Activated T-helper 17 cell treated with anti-CD3 and anti-CD28 coated beads, Interleukin-2, amount 50 U/mL, for 72 hours (primary cell): ENCODE measurements around the gene MX2. TPM values are rescaled to one million over a fixed set of nuclear protein-coding genes. Genes with fewer than 3 reads are reported as not detected.
"Not testable (repeated sequence)": the region's sequence is repeated elsewhere in the genome, so short reads cannot be mapped to it uniquely, and the experiment has no call there.

Source experiments
- ATAC-seq: fragments of 150-1000 bp; cut with Tn5 transposase; replicated peaks from 2 replicates; pipeline ENCODE4 v1.10.0; 2021; ENCODE audit warnings: mild to moderate bottlenecking, moderate library complexity
- H3K27ac Mint-ChIP-seq: one replicate; pipeline ENCODE4 v1.8.0; 2022; ENCODE audit warnings: mixed read lengths
- H3K27me3 Mint-ChIP-seq: one replicate; pipeline ENCODE4 v1.8.0; 2022; ENCODE audit warnings: mixed read lengths
- H3K36me3 Mint-ChIP-seq: one replicate; pipeline ENCODE4 v1.8.0; 2022; ENCODE audit warnings: low read depth, mild to moderate bottlenecking, mixed read lengths
- H3K4me1 Mint-ChIP-seq: one replicate; pipeline ENCODE4 v1.8.0; 2022; ENCODE audit warnings: mixed read lengths
- H3K4me3 Mint-ChIP-seq: one replicate; pipeline ENCODE4 v1.8.0; 2022; ENCODE audit warnings: mild to moderate bottlenecking, mixed read lengths
- H3K9me3 Mint-ChIP-seq: one replicate; pipeline ENCODE4 v1.8.0; 2022; ENCODE audit warnings: mixed read lengths
- total RNA-seq, 2 donors: library from RNA; stranded (reverse); gene quantifications; one replicate each; pipeline ENCODE4 v1.2.3, GENCODE V29; 2022

The MX2 gene
- total RNA-seq, 2 donors from 2014 or later = 13.0 to 59.1 TPM

- Mint-ChIP-seq H3K4me3 (peak overlapping the region; percentile 84), H3K27me3 (no peaks in the 10 kb centered on the region), H3K27ac (peak overlapping the region; percentile 72), H3K4me1 (peaks cover 9% of the 10 kb centered on the region), H3K9me3 (no peaks in the 10 kb centered on the region), H3K36me3 (no peaks in the 10 kb centered on the region)
- ATAC-seq = peak; percentile 75
Measured at GRCh38 chr21:41419921-41420862, 58.4 kb downstream of the MX2 start.

GRCh38 chr21:41420998-41421397, 59.2 kb downstream of the MX2 start:
- peak overlapping the region; percentile 72 for H3K27ac Mint-ChIP-seq
- H3K4me3 Mint-ChIP-seq = peak overlapping the region; percentile 84
- not testable (repeated sequence) for ATAC-seq, H3K27me3 Mint-ChIP-seq, H3K9me3 Mint-ChIP-seq, H3K4me1 Mint-ChIP-seq, H3K36me3 Mint-ChIP-seq

DNA sequence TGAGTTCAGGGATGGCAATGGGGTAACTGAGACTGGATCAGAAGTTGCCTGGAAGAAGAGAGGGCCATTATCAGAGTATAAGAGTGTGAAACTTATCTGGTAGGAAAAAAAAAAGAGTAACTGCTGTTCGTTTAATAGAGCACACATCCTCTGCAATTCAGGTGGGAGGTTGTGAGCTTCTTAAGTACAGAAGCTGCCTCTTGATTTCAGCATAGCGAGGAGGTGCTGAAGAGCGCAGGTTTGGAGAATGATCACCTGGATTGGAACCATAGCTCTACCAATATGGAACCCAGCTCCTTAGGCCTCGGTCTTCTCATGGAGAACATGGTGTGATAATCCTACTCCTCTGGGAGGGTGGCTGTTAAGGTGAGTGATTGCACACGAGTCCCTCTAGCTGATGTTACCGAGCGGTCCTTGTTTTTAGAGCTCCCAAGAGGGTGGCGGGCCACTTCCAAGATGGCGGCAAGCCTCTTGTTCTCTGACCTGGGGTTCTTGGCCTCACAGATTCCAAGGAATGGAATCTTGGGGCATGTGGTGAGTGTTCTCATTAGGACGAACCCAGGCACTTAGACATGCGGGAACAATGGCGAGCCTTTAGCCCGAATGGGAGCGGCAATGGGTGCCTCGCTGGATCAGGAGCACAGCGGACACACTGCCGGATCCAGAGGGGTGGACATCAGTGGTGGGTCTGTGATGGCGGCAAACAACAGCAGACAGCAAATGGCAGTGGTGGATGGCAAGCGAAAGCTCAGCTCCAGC, 60.9 kb downstream of the MX2 start:
- Mint-ChIP-seq H3K4me3 (no peak overlapping the region), H3K9me3 (no peaks in the 10 kb centered on the region), H3K27ac (no peak overlapping the region), H3K36me3 (no peaks in the 10 kb centered on the region), H3K4me1 (peaks cover 9% of the 10 kb centered on the region), H3K27me3 (no peaks in the 10 kb centered on the region)
- no peak for ATAC-seq

- H3K27me3 Mint-ChIP-seq, H3K27ac Mint-ChIP-seq, H3K36me3 Mint-ChIP-seq: not testable (repeated sequence)
Measured at GRCh38 chr21:41423305-41423636, 61.4 kb downstream of the MX2 start.

DNA sequence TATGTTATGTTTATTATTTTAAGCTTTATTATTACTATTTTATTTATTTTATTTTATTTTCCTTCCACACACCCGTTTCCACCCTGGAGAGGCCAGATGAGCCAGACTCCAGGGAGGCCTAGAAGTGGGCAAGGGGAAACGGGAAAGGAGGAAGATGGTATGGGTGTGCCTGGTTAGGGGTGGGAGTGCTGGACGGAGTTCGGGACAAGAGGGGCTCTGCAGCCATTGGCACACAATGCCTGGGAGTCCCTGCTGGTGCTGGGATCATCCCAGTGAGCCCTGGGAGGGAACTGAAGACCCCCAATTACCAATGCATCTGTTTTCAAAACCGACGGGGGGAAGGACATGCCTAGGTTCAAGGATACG, 63.7 kb downstream of the MX2 start:
- H3K4me1 Mint-ChIP-seq = peaks cover 7% of the 10 kb centered on the region
- peak overlapping the region; percentile 91 for H3K27ac Mint-ChIP-seq
- peak overlapping the region; percentile 84 for H3K4me3 Mint-ChIP-seq
- no peaks in the 10 kb centered on the region for H3K27me3 Mint-ChIP-seq
- H3K9me3 Mint-ChIP-seq = no peaks in the 10 kb centered on the region
- ATAC-seq = no peak
- peaks cover 16% of the 10 kb centered on the region for H3K36me3 Mint-ChIP-seq

More at GRCh38 chr21:41423305-41423636, 61.4 kb downstream of the MX2 start:
- ATAC-seq, H3K4me3 Mint-ChIP-seq, H3K9me3 Mint-ChIP-seq, H3K4me1 Mint-ChIP-seq: not testable (repeated sequence)

DNA sequence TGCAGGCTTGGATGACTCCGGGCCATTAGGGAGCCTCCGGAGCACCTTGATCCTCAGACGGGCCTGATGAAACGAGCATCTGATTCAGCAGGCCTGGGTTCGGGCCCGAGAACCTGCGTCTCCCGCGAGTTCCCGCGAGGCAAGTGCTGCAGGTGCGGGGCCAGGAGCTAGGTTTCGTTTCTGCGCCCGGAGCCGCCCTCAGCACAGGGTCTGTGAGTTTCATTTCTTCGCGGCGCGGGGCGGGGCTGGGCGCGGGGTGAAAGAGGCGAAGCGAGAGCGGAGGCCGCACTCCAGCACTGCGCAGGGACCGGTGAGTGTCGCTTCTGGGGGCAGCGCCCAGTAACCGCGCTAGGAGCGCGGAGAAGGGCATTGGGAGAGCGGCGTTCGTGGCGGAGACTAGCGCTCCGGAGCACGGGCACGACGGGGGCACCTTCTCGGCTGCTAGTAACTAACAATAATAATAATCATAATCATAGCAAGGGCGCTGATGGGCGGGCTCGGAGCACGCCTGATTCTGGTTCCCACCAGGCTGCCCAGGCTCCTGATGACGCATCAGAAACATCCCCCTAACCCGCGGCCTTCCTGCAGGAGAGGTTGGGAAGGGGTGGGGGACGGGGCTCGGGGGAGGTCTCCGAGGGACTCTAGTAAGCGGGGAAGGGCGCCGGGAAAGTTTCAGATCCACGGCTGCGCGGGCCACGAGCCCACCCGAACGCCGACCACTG, 64.3 kb downstream of the MX2 start, which contains the start of gene MX1:
TSS of gene MX1 (plus strand) at position 286 of the 722 bp plus-strand sequence. CDS start 5,832 bp downstream, outside the sequence.
- H3K4me3 Mint-ChIP-seq = peak within 1 kb of the TSS; percentile 84
- no peaks in the 10 kb centered on the region for H3K9me3 Mint-ChIP-seq
- no peaks in the 10 kb centered on the region for H3K27me3 Mint-ChIP-seq
- peak within 1 kb of the TSS; percentile 91 for H3K27ac Mint-ChIP-seq
- peak; percentile 98 for ATAC-seq
- peaks cover 21% of the 10 kb centered on the region for H3K36me3 Mint-ChIP-seq
- peaks cover 5% of the 10 kb centered on the region for H3K4me1 Mint-ChIP-seq

- peaks cover 27% of the 10 kb centered on the region for H3K36me3 Mint-ChIP-seq
- no peak overlapping the region for H3K27ac Mint-ChIP-seq
- peak overlapping the region; percentile 84 for H3K4me3 Mint-ChIP-seq
- H3K4me1 Mint-ChIP-seq = peaks cover 5% of the 10 kb centered on the region
- H3K27me3 Mint-ChIP-seq = no peaks in the 10 kb centered on the region
- H3K9me3 Mint-ChIP-seq = no peaks in the 10 kb centered on the region
- ATAC-seq = no peak
Measured at GRCh38 chr21:41426676-41427404, 65.0 kb downstream of the MX2 start.

GRCh38 chr21:41427556-41427955, 65.7 kb downstream of the MX2 start:
- Mint-ChIP-seq H3K36me3 (peaks cover 34% of the 10 kb centered on the region), H3K9me3 (no peaks in the 10 kb centered on the region), H3K4me1 (peaks cover 5% of the 10 kb centered on the region), H3K4me3 (peak overlapping the region; percentile 84), H3K27me3 (no peaks in the 10 kb centered on the region), H3K27ac (no peak overlapping the region)
- ATAC-seq = no peak

DNA sequence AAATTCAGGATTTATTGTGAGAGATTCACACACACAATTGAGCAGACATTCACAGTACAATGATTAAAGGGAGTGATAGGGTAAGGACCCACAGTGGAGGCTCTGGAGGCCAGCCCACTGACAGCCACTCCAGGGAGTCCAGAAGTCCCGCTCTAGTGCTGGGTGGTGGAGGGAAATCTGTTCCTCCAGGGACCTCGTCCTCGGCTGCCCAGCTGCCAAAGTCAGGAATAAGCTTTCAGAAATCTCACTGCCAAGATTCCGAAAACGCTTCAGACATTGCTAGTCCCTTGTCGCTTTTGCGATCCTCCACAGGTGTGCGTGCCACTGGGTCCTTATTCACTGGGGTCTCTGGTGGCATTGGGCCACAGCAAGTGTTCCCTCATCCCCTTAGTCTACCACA, 66.5 kb downstream of the MX2 start:
- Mint-ChIP-seq H3K27ac (no peak overlapping the region), H3K4me1 (peaks cover 4% of the 10 kb centered on the region), H3K9me3 (no peaks in the 10 kb centered on the region), H3K27me3 (no peaks in the 10 kb centered on the region), H3K36me3 (peaks cover 42% of the 10 kb centered on the region), H3K4me3 (no peak overlapping the region)
- ATAC-seq = no peak

- Mint-ChIP-seq H3K9me3 (no peaks in the 10 kb centered on the region), H3K4me3 (no peak overlapping the region), H3K27me3 (no peaks in the 10 kb centered on the region), H3K4me1 (no peaks in the 10 kb centered on the region), H3K27ac (no peak overlapping the region), H3K36me3 (peaks cover 47% of the 10 kb centered on the region)
- ATAC-seq = no peak
Measured at GRCh38 chr21:41428847-41429246, 67.0 kb downstream of the MX2 start.

DNA sequence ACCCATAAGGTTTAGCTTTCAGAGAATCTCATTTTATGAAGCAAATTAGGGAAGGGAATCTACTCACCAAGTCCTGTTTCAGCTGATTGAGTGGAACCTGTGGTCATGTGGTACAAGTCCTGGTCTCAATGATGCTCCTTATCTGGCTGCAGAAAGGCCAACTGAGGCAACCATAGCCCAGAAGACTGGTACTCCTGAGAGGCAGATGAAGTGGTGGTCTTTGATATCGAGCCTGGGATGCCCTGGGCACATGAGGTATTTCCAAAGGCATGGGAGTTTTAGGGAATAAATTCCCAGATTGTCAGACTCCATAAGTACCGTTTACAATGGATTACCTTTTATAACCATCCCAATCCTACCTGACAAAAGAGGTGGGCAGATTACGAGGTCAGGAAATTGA, 67.5 kb downstream of the MX2 start:
- Mint-ChIP-seq H3K4me3 (no peak overlapping the region), H3K36me3 (peaks cover 52% of the 10 kb centered on the region), H3K27me3 (no peaks in the 10 kb centered on the region), H3K27ac (no peak overlapping the region), H3K9me3 (no peaks in the 10 kb centered on the region), H3K4me1 (no peaks in the 10 kb centered on the region)
- ATAC-seq = no peak

GRCh38 chr21:41429925-41430491, 68.2 kb downstream of the MX2 start:
- no peaks in the 10 kb centered on the region for H3K4me1 Mint-ChIP-seq
- ATAC-seq = no peak
- peaks cover 59% of the 10 kb centered on the region for H3K36me3 Mint-ChIP-seq
- no peaks in the 10 kb centered on the region for H3K27me3 Mint-ChIP-seq
- no peak overlapping the region for H3K4me3 Mint-ChIP-seq
- peaks cover 2% of the 10 kb centered on the region for H3K9me3 Mint-ChIP-seq
- H3K27ac Mint-ChIP-seq = no peak overlapping the region

- Mint-ChIP-seq H3K4me3 (no peak overlapping the region), H3K27me3 (no peaks in the 10 kb centered on the region), H3K4me1 (no peaks in the 10 kb centered on the region), H3K27ac (no peak overlapping the region), H3K9me3 (peaks cover 5% of the 10 kb centered on the region), H3K36me3 (peaks cover 78% of the 10 kb centered on the region)
- ATAC-seq = no peak
Measured at GRCh38 chr21:41431788-41432548, 70.1 kb downstream of the MX2 start.
